ENCODE measurements around the gene L3MBTL3.
"Not testable (repeated sequence)": the region's sequence is repeated elsewhere in the genome, so short reads cannot be mapped to it uniquely, and the experiment has no call there.

Gene L3MBTL3

GRCh38 chr6:130090796-130091195 is 72.4 kb downstream of the L3MBTL3 start:
- Mint-ChIP-seq H3K9me3 (ENCODE audit: low read depth) (peaks cover 3% of the 10 kb centered on the region), H3K36me3 (peaks cover 36% of the 10 kb centered on the region), H3K4me3 (no peak overlapping the region), H3K27ac (peak overlapping the region; percentile 19), H3K27me3 (no peaks in the 10 kb centered on the region), H3K4me1 (ENCODE audit: low read depth) (peaks cover 18% of the 10 kb centered on the region)

GRCh38 chr6:130093546-130093945 is 75.2 kb downstream of the L3MBTL3 start:
- Mint-ChIP-seq H3K36me3 (peaks cover 36% of the 10 kb centered on the region), H3K27ac (no peak overlapping the region), H3K9me3 (ENCODE audit: low read depth) (peaks cover 3% of the 10 kb centered on the region), H3K27me3 (no peaks in the 10 kb centered on the region), H3K4me1 (ENCODE audit: low read depth) (peaks cover 18% of the 10 kb centered on the region), H3K4me3 (no peak overlapping the region)

GRCh38 chr6:130098317-130098716 is 79.9 kb downstream of the L3MBTL3 start:
- Mint-ChIP-seq H3K27me3 (no peaks in the 10 kb centered on the region), H3K9me3 (ENCODE audit: low read depth) (no peaks in the 10 kb centered on the region), H3K4me1 (ENCODE audit: low read depth) (peaks cover 5% of the 10 kb centered on the region), H3K27ac (no peak overlapping the region), H3K36me3 (peaks cover 37% of the 10 kb centered on the region), H3K4me3 (no peak overlapping the region)

GRCh38 chr6:130099119-130099518 is 80.7 kb downstream of the L3MBTL3 start:
- no peaks in the 10 kb centered on the region for H3K27me3 Mint-ChIP-seq
- no peaks in the 10 kb centered on the region for H3K4me1 Mint-ChIP-seq (ENCODE audit: low read depth)
- no peak overlapping the region for H3K27ac Mint-ChIP-seq
- peaks cover 35% of the 10 kb centered on the region for H3K36me3 Mint-ChIP-seq
- no peak overlapping the region for H3K4me3 Mint-ChIP-seq
- no peaks in the 10 kb centered on the region for H3K9me3 Mint-ChIP-seq (ENCODE audit: low read depth)

DNA sequence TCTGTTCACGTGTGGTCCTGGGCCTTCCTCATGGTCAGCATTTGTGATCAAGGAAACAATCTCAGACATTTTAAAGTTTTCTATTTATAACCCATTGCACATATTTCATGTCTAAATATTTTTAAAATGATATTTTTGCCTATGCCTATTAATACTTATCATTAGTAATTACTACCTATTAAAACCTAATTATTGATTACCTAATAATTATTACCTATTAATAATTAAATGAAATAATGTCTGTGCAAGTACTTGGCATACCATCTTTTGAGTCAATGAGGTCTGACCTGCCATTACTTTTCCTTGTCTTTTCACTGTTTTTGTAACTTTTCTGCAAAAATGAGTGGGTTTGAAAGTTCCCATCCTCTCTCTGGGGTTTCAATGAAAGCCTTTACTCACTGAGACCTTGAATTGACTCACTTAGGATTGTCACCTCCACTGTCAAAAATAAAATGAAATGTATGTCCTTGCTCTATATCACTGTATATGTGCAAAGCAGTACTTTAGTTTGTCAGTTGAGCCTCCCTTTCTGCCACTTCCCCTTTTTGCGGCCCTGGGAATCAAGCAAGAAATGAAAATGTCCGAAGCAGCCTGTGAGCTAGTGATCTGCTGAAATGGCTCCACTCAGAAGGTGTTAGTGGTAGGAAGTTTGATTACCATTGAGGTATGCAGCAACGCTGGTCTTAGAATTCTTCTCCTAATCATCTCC is 87.8 kb downstream of the L3MBTL3 start:
- no peak overlapping the region for H3K4me3 Mint-ChIP-seq
- H3K9me3 Mint-ChIP-seq (ENCODE audit: low read depth): no peaks in the 10 kb centered on the region
- peaks cover 12% of the 10 kb centered on the region for H3K4me1 Mint-ChIP-seq (ENCODE audit: low read depth)
- H3K27me3 Mint-ChIP-seq: no peaks in the 10 kb centered on the region
- H3K36me3 Mint-ChIP-seq: peaks cover 46% of the 10 kb centered on the region
- H3K27ac Mint-ChIP-seq: no peak overlapping the region

GRCh38 chr6:130107710-130108109 is 89.3 kb downstream of the L3MBTL3 start:
- Mint-ChIP-seq H3K27ac (peak overlapping the region; percentile 5), H3K4me3 (no peak overlapping the region), H3K4me1 (ENCODE audit: low read depth) (peaks cover 12% of the 10 kb centered on the region), H3K9me3 (ENCODE audit: low read depth) (no peaks in the 10 kb centered on the region), H3K36me3 (peaks cover 44% of the 10 kb centered on the region), H3K27me3 (no peaks in the 10 kb centered on the region)

- no peaks in the 10 kb centered on the region for H3K9me3 Mint-ChIP-seq (ENCODE audit: low read depth)
- no peaks in the 10 kb centered on the region for H3K27me3 Mint-ChIP-seq
- H3K27ac Mint-ChIP-seq: no peak overlapping the region
- peaks cover 22% of the 10 kb centered on the region for H3K4me1 Mint-ChIP-seq (ENCODE audit: low read depth)
- H3K4me3 Mint-ChIP-seq: no peak overlapping the region
- H3K36me3 Mint-ChIP-seq: peaks cover 50% of the 10 kb centered on the region
Measured at GRCh38 chr6:130111031-130111430, 92.7 kb downstream of the L3MBTL3 start.

GRCh38 chr6:130113201-130113710 is 94.9 kb downstream of the L3MBTL3 start:
- Mint-ChIP-seq H3K27ac (no peak overlapping the region), H3K9me3 (ENCODE audit: low read depth) (no peaks in the 10 kb centered on the region), H3K27me3 (no peaks in the 10 kb centered on the region), H3K36me3 (peaks cover 47% of the 10 kb centered on the region), H3K4me1 (ENCODE audit: low read depth) (peaks cover 14% of the 10 kb centered on the region), H3K4me3 (no peak overlapping the region)

- Mint-ChIP-seq H3K27me3 (no peaks in the 10 kb centered on the region), H3K36me3 (peaks cover 38% of the 10 kb centered on the region), H3K9me3 (ENCODE audit: low read depth) (no peaks in the 10 kb centered on the region), H3K4me3 (no peak overlapping the region), H3K27ac (peak overlapping the region; percentile 8), H3K4me1 (ENCODE audit: low read depth) (peaks cover 17% of the 10 kb centered on the region)
Measured at GRCh38 chr6:130115036-130115435, 96.7 kb downstream of the L3MBTL3 start.

- Mint-ChIP-seq H3K4me3 (no peak overlapping the region), H3K9me3 (ENCODE audit: low read depth) (no peaks in the 10 kb centered on the region), H3K4me1 (ENCODE audit: low read depth) (peaks cover 24% of the 10 kb centered on the region), H3K27ac (no peak overlapping the region), H3K36me3 (peaks cover 33% of the 10 kb centered on the region), H3K27me3 (no peaks in the 10 kb centered on the region)
Measured at GRCh38 chr6:130116273-130116672, 97.9 kb downstream of the L3MBTL3 start.

- Mint-ChIP-seq H3K4me1 (ENCODE audit: low read depth) (peaks cover 24% of the 10 kb centered on the region), H3K36me3 (peaks cover 28% of the 10 kb centered on the region)
- not testable (repeated sequence) for H3K9me3 Mint-ChIP-seq (ENCODE audit: low read depth); H3K27me3 Mint-ChIP-seq; H3K27ac Mint-ChIP-seq; H3K4me3 Mint-ChIP-seq
Measured at GRCh38 chr6:130117187-130117701, 98.9 kb downstream of the L3MBTL3 start.

- no peak overlapping the region for H3K27ac Mint-ChIP-seq
- peaks cover 26% of the 10 kb centered on the region for H3K36me3 Mint-ChIP-seq
- H3K9me3 Mint-ChIP-seq (ENCODE audit: low read depth): no peaks in the 10 kb centered on the region
- H3K4me3 Mint-ChIP-seq: no peak overlapping the region
- H3K4me1 Mint-ChIP-seq (ENCODE audit: low read depth): peaks cover 24% of the 10 kb centered on the region
- no peaks in the 10 kb centered on the region for H3K27me3 Mint-ChIP-seq
Measured at GRCh38 chr6:130118236-130118635, 99.9 kb downstream of the L3MBTL3 start.

DNA sequence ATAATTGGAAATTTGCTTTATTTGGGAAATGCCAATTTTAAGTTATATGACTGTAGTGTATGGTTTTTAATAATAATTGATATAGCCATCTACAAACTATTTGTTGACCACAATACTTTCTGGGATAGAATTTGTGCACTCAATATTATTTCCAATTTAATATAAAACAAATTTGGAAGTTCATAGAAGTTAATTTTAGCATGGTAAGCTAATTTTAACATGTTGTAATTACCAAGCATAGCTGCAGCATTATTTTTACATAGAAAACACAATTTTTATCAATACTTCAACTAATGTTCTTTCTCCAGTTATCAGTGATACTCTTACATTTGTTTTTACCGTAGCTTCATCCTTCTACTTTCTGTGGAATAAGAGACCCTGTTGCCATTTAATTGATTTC is 100.8 kb downstream of the L3MBTL3 start:
- Mint-ChIP-seq H3K9me3 (ENCODE audit: low read depth) (no peaks in the 10 kb centered on the region), H3K27ac (no peak overlapping the region), H3K27me3 (no peaks in the 10 kb centered on the region), H3K4me3 (no peak overlapping the region), H3K4me1 (ENCODE audit: low read depth) (peaks cover 24% of the 10 kb centered on the region), H3K36me3 (peaks cover 26% of the 10 kb centered on the region)

- Mint-ChIP-seq H3K4me1 (ENCODE audit: low read depth) (peaks cover 20% of the 10 kb centered on the region), H3K27ac (no peak overlapping the region), H3K27me3 (no peaks in the 10 kb centered on the region), H3K9me3 (ENCODE audit: low read depth) (no peaks in the 10 kb centered on the region), H3K36me3 (peaks cover 31% of the 10 kb centered on the region), H3K4me3 (no peak overlapping the region)
Measured at GRCh38 chr6:130120731-130121130, 102.3 kb downstream of the L3MBTL3 start.

DNA sequence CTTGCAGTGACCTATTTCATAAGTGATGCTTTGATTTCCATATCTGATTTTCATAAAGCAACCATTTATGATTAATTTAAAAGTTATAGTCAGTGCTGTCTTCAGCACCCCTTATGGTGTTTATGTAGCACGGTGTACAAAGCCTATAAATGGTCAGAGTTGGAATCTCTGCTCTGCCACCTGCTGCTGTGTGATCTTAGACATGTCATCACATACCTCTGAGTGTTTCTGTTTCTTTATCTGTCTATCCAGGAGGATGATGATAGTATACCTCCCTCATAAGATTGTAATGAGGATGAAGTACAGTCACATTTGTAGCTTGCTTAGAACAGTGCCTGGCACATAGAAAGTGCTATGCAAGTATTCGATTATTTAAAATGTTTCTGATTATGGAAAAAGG is 103.9 kb downstream of the L3MBTL3 start:
- no peak overlapping the region for H3K27ac Mint-ChIP-seq
- H3K36me3 Mint-ChIP-seq: peaks cover 27% of the 10 kb centered on the region
- no peak overlapping the region for H3K4me3 Mint-ChIP-seq
- H3K4me1 Mint-ChIP-seq (ENCODE audit: low read depth): peaks cover 27% of the 10 kb centered on the region
- no peaks in the 10 kb centered on the region for H3K9me3 Mint-ChIP-seq (ENCODE audit: low read depth)
- no peaks in the 10 kb centered on the region for H3K27me3 Mint-ChIP-seq

- Mint-ChIP-seq H3K36me3 (peaks cover 19% of the 10 kb centered on the region), H3K27ac (peak overlapping the region; percentile 50), H3K27me3 (no peaks in the 10 kb centered on the region), H3K4me1 (ENCODE audit: low read depth) (peaks cover 57% of the 10 kb centered on the region), H3K4me3 (no peak overlapping the region), H3K9me3 (ENCODE audit: low read depth) (no peaks in the 10 kb centered on the region)
Measured at GRCh38 chr6:130127195-130127594, 108.8 kb downstream of the L3MBTL3 start.

Data from activated naive CD8-positive, alpha-beta T cell (primary cell).